ENCODE measurements around the gene ECEL1.
"Not testable (repeated sequence)": the region's sequence is repeated elsewhere in the genome, so short reads cannot be mapped to it uniquely, and the experiment has no call there.

Gene ECEL1

DNA sequence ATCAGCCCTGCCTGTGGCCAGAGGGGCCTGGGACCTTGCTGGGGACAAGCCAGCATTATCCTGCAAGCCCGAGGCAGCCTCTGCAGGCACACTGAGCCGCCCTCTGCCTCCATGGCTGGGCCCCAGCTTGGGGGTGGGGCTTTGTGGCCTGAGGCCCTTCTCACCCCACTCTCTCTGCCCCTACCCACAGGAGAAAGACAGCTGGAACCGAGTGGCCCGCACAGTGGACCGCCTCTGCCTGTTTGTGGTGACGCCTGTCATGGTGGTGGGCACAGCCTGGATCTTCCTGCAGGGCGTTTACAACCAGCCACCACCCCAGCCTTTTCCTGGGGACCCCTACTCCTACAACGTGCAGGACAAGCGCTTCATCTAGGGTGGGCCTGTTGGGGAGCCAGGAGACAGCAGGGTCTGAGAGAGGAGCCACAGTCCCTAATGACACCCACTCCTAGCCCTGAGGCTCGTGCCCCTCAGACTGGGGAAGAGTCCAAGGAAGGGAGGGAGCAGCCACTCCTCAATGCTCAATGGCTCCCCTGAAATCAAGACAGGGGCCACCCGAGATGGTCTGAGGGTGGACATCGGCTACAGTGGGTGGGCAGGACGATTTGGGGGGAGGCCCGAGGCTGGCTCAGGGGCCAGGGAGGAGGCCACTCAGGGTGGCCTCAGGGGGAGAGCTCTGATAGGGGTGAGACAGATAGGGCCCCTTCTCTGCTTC, 47.5 kb upstream of the ECEL1 start:
- peaks cover 2% of the 10 kb centered on the region; the same call in 1 of the 2 replicates for H3K27me3 ChIP-seq (ENCODE audit: insufficient read depth, low read depth)
- H3K4me3 ChIP-seq (IDR thresholded peaks at IDR 0.05; ENCODE audit: insufficient read depth, low read depth, low read length) = no peak overlapping the region
- no peak overlapping the region for H3K9ac ChIP-seq
- no peak overlapping the region for H3K4me2 ChIP-seq
- TF ChIP-seq, protein P1, sequence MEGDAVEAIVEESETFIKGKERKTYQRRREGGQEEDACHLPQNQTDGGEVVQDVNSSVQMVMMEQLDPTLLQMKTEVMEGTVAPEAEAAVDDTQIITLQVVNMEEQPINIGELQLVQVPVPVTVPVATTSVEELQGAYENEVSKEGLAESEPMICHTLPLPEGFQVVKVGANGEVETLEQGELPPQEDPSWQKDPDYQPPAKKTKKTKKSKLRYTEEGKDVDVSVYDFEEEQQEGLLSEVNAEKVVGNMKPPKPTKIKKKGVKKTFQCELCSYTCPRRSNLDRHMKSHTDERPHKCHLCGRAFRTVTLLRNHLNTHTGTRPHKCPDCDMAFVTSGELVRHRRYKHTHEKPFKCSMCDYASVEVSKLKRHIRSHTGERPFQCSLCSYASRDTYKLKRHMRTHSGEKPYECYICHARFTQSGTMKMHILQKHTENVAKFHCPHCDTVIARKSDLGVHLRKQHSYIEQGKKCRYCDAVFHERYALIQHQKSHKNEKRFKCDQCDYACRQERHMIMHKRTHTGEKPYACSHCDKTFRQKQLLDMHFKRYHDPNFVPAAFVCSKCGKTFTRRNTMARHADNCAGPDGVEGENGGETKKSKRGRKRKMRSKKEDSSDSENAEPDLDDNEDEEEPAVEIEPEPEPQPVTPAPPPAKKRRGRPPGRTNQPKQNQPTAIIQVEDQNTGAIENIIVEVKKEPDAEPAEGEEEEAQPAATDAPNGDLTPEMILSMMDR (conservative IDR thresholded peaks at IDR 0.05; ENCODE audit: low read depth, low read length) = no peak
- no peak overlapping the region for H2AFZ ChIP-seq (ENCODE audit: low read depth)
- H4K20me1 ChIP-seq (ENCODE audit: insufficient read depth) = no peaks in the 10 kb centered on the region
- H3K36me3 ChIP-seq (ENCODE audit: insufficient read depth) = no peaks in the 10 kb centered on the region
- no peak overlapping the region for H3K27ac ChIP-seq
- H3K79me2 ChIP-seq (ENCODE audit: insufficient read depth, low read depth) = no peaks in the 10 kb centered on the region
- no peaks in the 10 kb centered on the region for H3K4me1 ChIP-seq (ENCODE audit: low read depth, poor library complexity, severe bottlenecking)

DNA sequence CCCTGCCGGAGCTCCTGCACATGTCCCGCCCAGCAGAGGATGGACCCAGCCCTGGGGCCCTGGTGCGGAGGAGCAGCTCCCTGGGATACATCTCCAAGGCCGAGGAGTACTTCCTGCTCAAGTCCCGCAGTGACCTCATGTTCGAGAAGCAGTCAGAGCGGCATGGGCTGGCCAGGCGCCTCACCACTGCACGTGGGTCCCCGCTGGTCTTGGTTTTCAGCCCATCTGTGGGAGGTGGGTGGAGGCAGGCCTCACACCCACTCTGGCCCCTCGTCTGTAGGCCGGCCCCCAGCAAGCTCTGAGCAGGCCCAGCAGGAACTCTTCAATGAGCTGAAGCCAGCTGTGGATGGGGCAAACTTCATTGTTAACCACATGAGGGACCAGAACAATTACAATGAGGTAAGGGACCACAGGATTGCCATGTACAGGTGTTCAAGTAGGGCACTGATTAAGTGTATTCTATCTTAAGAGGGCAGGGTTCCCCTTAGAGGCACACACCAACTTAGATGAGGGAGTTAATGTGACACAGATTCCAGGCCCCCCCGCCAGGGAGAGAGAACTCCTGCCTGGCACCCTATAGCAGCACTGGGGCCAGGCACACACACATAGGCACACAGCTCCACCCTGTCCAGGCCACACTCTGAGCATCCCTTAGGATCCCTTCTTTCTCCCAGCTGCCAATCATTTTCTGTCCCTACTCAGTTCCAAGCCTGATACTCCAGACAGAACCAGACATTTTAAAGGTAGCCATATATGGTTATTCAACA, 46.5 kb upstream of the ECEL1 start:
- Histone ChIP-seq H3K4me1 (ENCODE audit: low read depth, poor library complexity, severe bottlenecking) (no peaks in the 10 kb centered on the region), H3K4me3 (IDR thresholded peaks at IDR 0.05; ENCODE audit: insufficient read depth, low read depth, low read length) (no peak overlapping the region), H3K79me2 (ENCODE audit: insufficient read depth, low read depth) (no peaks in the 10 kb centered on the region), H4K20me1 (ENCODE audit: insufficient read depth) (no peaks in the 10 kb centered on the region), H3K27ac (no peak overlapping the region), H3K4me2 (no peak overlapping the region), H2AFZ (ENCODE audit: low read depth) (no peak overlapping the region), H3K9ac (no peak overlapping the region), H3K27me3 (ENCODE audit: insufficient read depth, low read depth) (no peaks in the 10 kb centered on the region), H3K36me3 (ENCODE audit: insufficient read depth) (no peaks in the 10 kb centered on the region)
- TF ChIP-seq, protein P1 (conservative IDR thresholded peaks at IDR 0.05; ENCODE audit: low read depth, low read length) = no peak

DNA sequence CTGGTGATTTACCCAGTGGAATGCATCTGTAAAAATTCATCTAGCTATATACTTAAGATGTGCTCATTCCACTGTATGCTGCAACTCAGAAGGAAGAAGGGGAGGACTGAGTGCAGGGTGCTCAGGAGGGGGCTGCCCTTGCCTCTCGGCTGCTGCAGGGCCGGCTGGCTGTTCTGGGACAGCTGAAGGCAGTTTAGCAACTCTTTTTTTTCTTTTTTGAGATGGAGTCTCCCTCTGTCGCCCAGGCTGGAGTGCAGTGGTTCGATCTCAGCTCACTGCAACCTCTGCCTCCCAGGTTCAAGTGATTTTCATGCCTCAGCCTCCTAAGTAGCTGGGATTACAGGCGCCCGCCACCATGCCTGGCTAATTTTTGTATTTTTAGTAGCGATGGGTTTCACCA, 45.2 kb upstream of the ECEL1 start:
- not testable (repeated sequence) for H3K4me2 ChIP-seq; H3K4me1 ChIP-seq (ENCODE audit: low read depth, poor library complexity, severe bottlenecking); H3K4me3 ChIP-seq (IDR thresholded peaks at IDR 0.05; ENCODE audit: insufficient read depth, low read depth, low read length); H3K36me3 ChIP-seq (ENCODE audit: insufficient read depth); H3K9ac ChIP-seq; H2AFZ ChIP-seq (ENCODE audit: low read depth); H3K27me3 ChIP-seq (ENCODE audit: insufficient read depth, low read depth); H4K20me1 ChIP-seq (ENCODE audit: insufficient read depth); H3K27ac ChIP-seq; H3K79me2 ChIP-seq (ENCODE audit: insufficient read depth, low read depth)

DNA sequence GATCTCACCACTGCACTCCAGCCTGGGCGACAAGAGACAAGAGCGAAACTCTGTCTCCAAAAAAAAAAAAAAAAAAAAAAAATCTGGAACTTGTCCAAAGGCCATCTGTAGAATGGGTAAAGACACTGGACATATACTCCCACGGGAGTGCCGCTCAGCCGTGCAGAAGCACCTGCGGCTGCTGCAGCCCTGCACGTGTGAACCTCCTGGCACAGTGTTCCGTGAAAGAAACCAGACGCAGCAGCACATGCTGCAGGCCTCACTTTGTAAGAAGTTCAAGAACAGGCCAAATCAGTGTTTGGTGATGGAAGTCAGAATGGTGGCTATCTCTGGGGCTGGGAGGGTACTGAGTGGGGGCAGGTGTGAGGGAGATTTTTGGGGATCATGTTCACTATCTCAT, 44.8 kb upstream of the ECEL1 start:
- Histone ChIP-seq H3K4me1 (ENCODE audit: low read depth, poor library complexity, severe bottlenecking) (no peaks in the 10 kb centered on the region), H3K36me3 (ENCODE audit: insufficient read depth) (no peaks in the 10 kb centered on the region), H3K79me2 (ENCODE audit: insufficient read depth, low read depth) (no peaks in the 10 kb centered on the region), H3K4me3 (IDR thresholded peaks at IDR 0.05; ENCODE audit: insufficient read depth, low read depth, low read length) (no peak overlapping the region), H3K27me3 (ENCODE audit: insufficient read depth, low read depth) (no peaks in the 10 kb centered on the region; the same call in 1 of the 2 replicates), H4K20me1 (ENCODE audit: insufficient read depth) (no peaks in the 10 kb centered on the region), H3K4me2 (no peak overlapping the region), H3K9ac (no peak overlapping the region), H3K27ac (no peak overlapping the region), H2AFZ (ENCODE audit: low read depth) (no peak overlapping the region)
- TF ChIP-seq, protein P1 (conservative IDR thresholded peaks at IDR 0.05; ENCODE audit: low read depth, low read length) = no peak

All from KMS-11 (cell line).